Erythroblast (primary cell): ENCODE results near the gene AUTS2.

ENCODE experiments used
- GATA1 ChIP-seq: IDR thresholded peaks from 2 replicates; pipeline ENCODE4 v1.6.1; 2011; ENCODE audit warnings: low read depth, mild to moderate bottlenecking, control low read depth, low read length, moderate library complexity
- POLR2A ChIP-seq: IDR thresholded peaks from 2 replicates; pipeline ENCODE4 v1.6.1; 2011; ENCODE audit warnings: mild to moderate bottlenecking, low read length

GRCh38 chr7:70595370-70595754, 997.1 kb downstream of the AUTS2 start:
- no peak for TF ChIP-seq POLR2A
- no peak for TF ChIP-seq GATA1
